Vagina (tissue), 2 donors: ENCODE measurements around the gene MYLK.

Source experiments
- POLR2A ChIP-seq, 2 donors: fragments of 450-650 bp; IDR thresholded peaks; one replicate each; pipeline ENCODE4 v1.6.1; 2017; ENCODE audit warnings: antibody characterized with exemption in 2 of 2, mild to moderate bottlenecking in 2 of 2, moderate library complexity in 2 of 2
- TF ChIP-seq, protein P1 (sequence below), 3 experiments: fragments of 450-650 bp in 2 of 3; fragments of 200-600 bp in 1 of 3; sonication (generic) in 1 of 3; IDR thresholded peaks; one replicate each; pipeline ENCODE4 v1.5.1; 2017 to 2019; ENCODE audit warnings: antibody characterized with exemption in 3 of 3, mild to moderate bottlenecking in 2 of 3, moderate library complexity in 2 of 3

DNA sequence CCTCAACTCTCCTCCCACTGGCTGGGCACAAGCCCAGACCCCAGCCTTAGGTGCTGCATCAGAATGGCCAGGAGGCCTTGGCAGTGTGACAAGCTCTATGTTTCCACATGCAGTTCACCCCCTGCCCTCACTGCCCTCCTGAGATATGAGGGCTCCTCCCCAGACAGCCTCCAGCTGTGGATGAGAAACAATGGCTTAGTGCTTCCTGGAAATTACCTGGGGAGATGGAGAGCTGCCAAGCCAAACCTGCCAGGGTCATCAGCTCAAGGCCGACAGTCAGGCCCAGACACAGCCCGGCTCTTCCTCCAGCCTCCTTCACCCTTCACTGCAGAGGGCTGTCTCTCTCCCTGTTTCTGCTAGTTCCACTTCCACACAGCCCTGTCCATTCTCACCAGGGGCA is 76.3 kb downstream of the MYLK start:
- TF ChIP-seq, protein P1, sequence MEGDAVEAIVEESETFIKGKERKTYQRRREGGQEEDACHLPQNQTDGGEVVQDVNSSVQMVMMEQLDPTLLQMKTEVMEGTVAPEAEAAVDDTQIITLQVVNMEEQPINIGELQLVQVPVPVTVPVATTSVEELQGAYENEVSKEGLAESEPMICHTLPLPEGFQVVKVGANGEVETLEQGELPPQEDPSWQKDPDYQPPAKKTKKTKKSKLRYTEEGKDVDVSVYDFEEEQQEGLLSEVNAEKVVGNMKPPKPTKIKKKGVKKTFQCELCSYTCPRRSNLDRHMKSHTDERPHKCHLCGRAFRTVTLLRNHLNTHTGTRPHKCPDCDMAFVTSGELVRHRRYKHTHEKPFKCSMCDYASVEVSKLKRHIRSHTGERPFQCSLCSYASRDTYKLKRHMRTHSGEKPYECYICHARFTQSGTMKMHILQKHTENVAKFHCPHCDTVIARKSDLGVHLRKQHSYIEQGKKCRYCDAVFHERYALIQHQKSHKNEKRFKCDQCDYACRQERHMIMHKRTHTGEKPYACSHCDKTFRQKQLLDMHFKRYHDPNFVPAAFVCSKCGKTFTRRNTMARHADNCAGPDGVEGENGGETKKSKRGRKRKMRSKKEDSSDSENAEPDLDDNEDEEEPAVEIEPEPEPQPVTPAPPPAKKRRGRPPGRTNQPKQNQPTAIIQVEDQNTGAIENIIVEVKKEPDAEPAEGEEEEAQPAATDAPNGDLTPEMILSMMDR (IDR thresholded peaks at IDR 0.05), result no peak
- no peak for TF ChIP-seq POLR2A (IDR thresholded peaks at IDR 0.05)
